ENCODE measurements around the gene NFATC3. TPM values are rescaled to one million over a fixed set of nuclear protein-coding genes. Genes with fewer than 3 reads are reported as not detected.

NFATC3 gene
- total RNA-seq, 1 donor from 2014 or later, result 42.0 TPM

GRCh38 chr16:68061396-68061795, 23.8 kb upstream of the NFATC3 start:
- Mint-ChIP-seq H3K9me3 (ENCODE audit: unreplicated experiment) (no peaks in the 10 kb centered on the region), H3K36me3 (ENCODE audit: unreplicated experiment) (peaks cover 9% of the 10 kb centered on the region), H3K4me1 (ENCODE audit: unreplicated experiment) (peaks cover 27% of the 10 kb centered on the region), H3K27me3 (ENCODE audit: unreplicated experiment) (no peaks in the 10 kb centered on the region), H3K27ac (ENCODE audit: unreplicated experiment) (no peak overlapping the region), H3K4me3 (ENCODE audit: unreplicated experiment) (no peak overlapping the region)
- TF ChIP-seq, protein P1, sequence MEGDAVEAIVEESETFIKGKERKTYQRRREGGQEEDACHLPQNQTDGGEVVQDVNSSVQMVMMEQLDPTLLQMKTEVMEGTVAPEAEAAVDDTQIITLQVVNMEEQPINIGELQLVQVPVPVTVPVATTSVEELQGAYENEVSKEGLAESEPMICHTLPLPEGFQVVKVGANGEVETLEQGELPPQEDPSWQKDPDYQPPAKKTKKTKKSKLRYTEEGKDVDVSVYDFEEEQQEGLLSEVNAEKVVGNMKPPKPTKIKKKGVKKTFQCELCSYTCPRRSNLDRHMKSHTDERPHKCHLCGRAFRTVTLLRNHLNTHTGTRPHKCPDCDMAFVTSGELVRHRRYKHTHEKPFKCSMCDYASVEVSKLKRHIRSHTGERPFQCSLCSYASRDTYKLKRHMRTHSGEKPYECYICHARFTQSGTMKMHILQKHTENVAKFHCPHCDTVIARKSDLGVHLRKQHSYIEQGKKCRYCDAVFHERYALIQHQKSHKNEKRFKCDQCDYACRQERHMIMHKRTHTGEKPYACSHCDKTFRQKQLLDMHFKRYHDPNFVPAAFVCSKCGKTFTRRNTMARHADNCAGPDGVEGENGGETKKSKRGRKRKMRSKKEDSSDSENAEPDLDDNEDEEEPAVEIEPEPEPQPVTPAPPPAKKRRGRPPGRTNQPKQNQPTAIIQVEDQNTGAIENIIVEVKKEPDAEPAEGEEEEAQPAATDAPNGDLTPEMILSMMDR (IDR thresholded peaks at IDR 0.05), result no peak
- DNase-seq (ENCODE audit: extremely low spot score, unreplicated experiment), result no peak

- H3K27me3 Mint-ChIP-seq (ENCODE audit: unreplicated experiment), result no peaks in the 10 kb centered on the region
- no peaks in the 10 kb centered on the region for H3K9me3 Mint-ChIP-seq (ENCODE audit: unreplicated experiment)
- H3K36me3 Mint-ChIP-seq (ENCODE audit: unreplicated experiment), result peaks cover 4% of the 10 kb centered on the region
These were observed 22.2 kb upstream of the NFATC3 start for GRCh38 chr16:68062910-68063393.

GRCh38 chr16:68064791-68065365, 20.3 kb upstream of the NFATC3 start:
- H3K27ac Mint-ChIP-seq (ENCODE audit: unreplicated experiment), result peak overlapping the region; percentile 80
- DNase-seq (ENCODE audit: extremely low spot score, unreplicated experiment), result no peak
- no peak overlapping the region for H3K4me3 Mint-ChIP-seq (ENCODE audit: unreplicated experiment)
- H3K27me3 Mint-ChIP-seq (ENCODE audit: unreplicated experiment), result no peaks in the 10 kb centered on the region
- H3K4me1 Mint-ChIP-seq (ENCODE audit: unreplicated experiment), result peaks cover 28% of the 10 kb centered on the region
- TF ChIP-seq, protein P1 (IDR thresholded peaks at IDR 0.05), result peak; percentile 86
- no peaks in the 10 kb centered on the region for H3K9me3 Mint-ChIP-seq (ENCODE audit: unreplicated experiment)
- H3K36me3 Mint-ChIP-seq (ENCODE audit: unreplicated experiment), result peaks cover 3% of the 10 kb centered on the region

More at GRCh38 chr16:68062910-68063393, 22.2 kb upstream of the NFATC3 start:
- no peak overlapping the region for H3K4me3 Mint-ChIP-seq (ENCODE audit: unreplicated experiment)
- peaks cover 28% of the 10 kb centered on the region for H3K4me1 Mint-ChIP-seq (ENCODE audit: unreplicated experiment)
- H3K27ac Mint-ChIP-seq (ENCODE audit: unreplicated experiment), result no peak overlapping the region
- no peak for DNase-seq (ENCODE audit: extremely low spot score, unreplicated experiment)
- TF ChIP-seq, protein P1 (IDR thresholded peaks at IDR 0.05), result no peak

DNA sequence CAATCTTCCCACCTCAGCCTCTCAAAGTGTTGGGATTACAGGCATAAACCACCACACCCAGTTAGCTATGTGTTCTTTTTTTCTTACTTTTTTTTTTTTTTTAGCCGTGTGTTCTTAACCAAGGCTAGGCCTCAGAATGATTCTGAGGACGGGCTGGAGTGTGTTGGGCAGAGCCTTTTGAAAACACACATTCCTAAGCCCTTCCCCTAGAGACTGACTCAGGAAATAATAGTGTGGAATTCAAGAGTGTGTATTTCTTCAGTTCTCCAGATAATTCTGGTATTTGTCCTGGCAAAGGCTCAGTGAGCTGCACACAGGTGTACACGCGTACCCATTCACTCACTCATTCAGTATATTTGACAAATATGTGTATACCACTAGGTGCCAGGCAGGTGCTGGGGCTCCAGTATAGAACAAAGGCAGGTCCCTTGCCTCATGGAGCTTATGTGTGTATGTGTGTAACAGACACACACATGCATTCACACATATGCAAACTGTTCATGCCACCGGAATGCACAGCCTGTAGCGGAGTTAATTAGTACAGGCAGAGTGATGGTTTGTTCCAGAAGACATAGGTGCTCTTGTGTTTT, 19.4 kb upstream of the NFATC3 start:
- DNase-seq (ENCODE audit: extremely low spot score, unreplicated experiment), result peak; percentile 46

GRCh38 chr16:68066763-68067162, 18.4 kb upstream of the NFATC3 start:
- Mint-ChIP-seq H3K27ac (ENCODE audit: unreplicated experiment) (peak overlapping the region; percentile 80), H3K4me1 (ENCODE audit: unreplicated experiment) (peaks cover 26% of the 10 kb centered on the region), H3K36me3 (ENCODE audit: unreplicated experiment) (peaks cover 8% of the 10 kb centered on the region), H3K27me3 (ENCODE audit: unreplicated experiment) (no peaks in the 10 kb centered on the region), H3K4me3 (ENCODE audit: unreplicated experiment) (no peak overlapping the region), H3K9me3 (ENCODE audit: unreplicated experiment) (no peaks in the 10 kb centered on the region)
- no peak for DNase-seq (ENCODE audit: extremely low spot score, unreplicated experiment)
- TF ChIP-seq, protein P1 (IDR thresholded peaks at IDR 0.05), result no peak

More for the DNA sequence above, 19.4 kb upstream of the NFATC3 start:
- peak overlapping the region; percentile 80 for H3K27ac Mint-ChIP-seq (ENCODE audit: unreplicated experiment)
- peaks cover 3% of the 10 kb centered on the region for H3K36me3 Mint-ChIP-seq (ENCODE audit: unreplicated experiment)
- H3K4me3 Mint-ChIP-seq (ENCODE audit: unreplicated experiment), result no peak overlapping the region
- TF ChIP-seq, protein P1 (IDR thresholded peaks at IDR 0.05), result no peak
- peaks cover 28% of the 10 kb centered on the region for H3K4me1 Mint-ChIP-seq (ENCODE audit: unreplicated experiment)
- H3K27me3 Mint-ChIP-seq (ENCODE audit: unreplicated experiment), result no peaks in the 10 kb centered on the region
- H3K9me3 Mint-ChIP-seq (ENCODE audit: unreplicated experiment), result no peaks in the 10 kb centered on the region

All from osteocyte (in vitro differentiated cells).